PFSK-1 (cell line): Measurements from ENCODE around the gene TBC1D16.

Source experiments
- FOXP2 ChIP-seq: optimal IDR thresholded peaks from 2 replicates; pipeline ENCODE3; 2011; ENCODE audit warnings: borderline replicate concordance, control low read depth, inconsistent platforms; ENCODE audit not compliant: insufficient read depth; ENCODE audit errors: extremely low read length, extremely low read depth
- POLR2AphosphoS5 ChIP-seq: IDR thresholded peaks from 2 replicates; pipeline ENCODE4 v1.6.1; 2012; ENCODE audit warnings: low read depth, mild to moderate bottlenecking, control low read depth, low read length, moderate library complexity
- SIN3A ChIP-seq: IDR thresholded peaks from 2 replicates; pipeline ENCODE4 v1.6.1; 2012; ENCODE audit warnings: mild to moderate bottlenecking, low read length, moderate library complexity, borderline replicate concordance; ENCODE audit not compliant: insufficient read depth
- TAF1 ChIP-seq: IDR thresholded peaks from 2 replicates; pipeline ENCODE4 v1.6.1; 2012; ENCODE audit warnings: low read length, control low read depth, borderline replicate concordance; ENCODE audit not compliant: insufficient read depth
- TF ChIP-seq, protein P1 (sequence below), 2 experiments: IDR thresholded peaks; 2 replicates each; pipeline versions ENCODE4 v1.6.1 to v1.8.0; 2011 to 2012; ENCODE audit warnings: low read depth in 2 of 2, low read length in 2 of 2, control low read depth in 1 of 2, inconsistent platforms in 1 of 2, mild to moderate bottlenecking in 1 of 2, moderate library complexity in 1 of 2; ENCODE audit not compliant: insufficient read depth in 1 of 2

GRCh38 chr17:80049986-80050385 lies 14.3 kb upstream of the TBC1D16 start:
- TF ChIP-seq TAF1 (no peak), SIN3A (no peak), POLR2AphosphoS5 (no peak), FOXP2 (no peak)
- TF ChIP-seq, protein P1, sequence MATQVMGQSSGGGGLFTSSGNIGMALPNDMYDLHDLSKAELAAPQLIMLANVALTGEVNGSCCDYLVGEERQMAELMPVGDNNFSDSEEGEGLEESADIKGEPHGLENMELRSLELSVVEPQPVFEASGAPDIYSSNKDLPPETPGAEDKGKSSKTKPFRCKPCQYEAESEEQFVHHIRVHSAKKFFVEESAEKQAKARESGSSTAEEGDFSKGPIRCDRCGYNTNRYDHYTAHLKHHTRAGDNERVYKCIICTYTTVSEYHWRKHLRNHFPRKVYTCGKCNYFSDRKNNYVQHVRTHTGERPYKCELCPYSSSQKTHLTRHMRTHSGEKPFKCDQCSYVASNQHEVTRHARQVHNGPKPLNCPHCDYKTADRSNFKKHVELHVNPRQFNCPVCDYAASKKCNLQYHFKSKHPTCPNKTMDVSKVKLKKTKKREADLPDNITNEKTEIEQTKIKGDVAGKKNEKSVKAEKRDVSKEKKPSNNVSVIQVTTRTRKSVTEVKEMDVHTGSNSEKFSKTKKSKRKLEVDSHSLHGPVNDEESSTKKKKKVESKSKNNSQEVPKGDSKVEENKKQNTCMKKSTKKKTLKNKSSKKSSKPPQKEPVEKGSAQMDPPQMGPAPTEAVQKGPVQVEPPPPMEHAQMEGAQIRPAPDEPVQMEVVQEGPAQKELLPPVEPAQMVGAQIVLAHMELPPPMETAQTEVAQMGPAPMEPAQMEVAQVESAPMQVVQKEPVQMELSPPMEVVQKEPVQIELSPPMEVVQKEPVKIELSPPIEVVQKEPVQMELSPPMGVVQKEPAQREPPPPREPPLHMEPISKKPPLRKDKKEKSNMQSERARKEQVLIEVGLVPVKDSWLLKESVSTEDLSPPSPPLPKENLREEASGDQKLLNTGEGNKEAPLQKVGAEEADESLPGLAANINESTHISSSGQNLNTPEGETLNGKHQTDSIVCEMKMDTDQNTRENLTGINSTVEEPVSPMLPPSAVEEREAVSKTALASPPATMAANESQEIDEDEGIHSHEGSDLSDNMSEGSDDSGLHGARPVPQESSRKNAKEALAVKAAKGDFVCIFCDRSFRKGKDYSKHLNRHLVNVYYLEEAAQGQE (IDR thresholded peaks at IDR 0.05; ENCODE audit: insufficient read depth in 1 of 2, low read depth in 2 of 2, low read length in 2 of 2): no peak
